Endodermal cell (in vitro differentiated cells): ENCODE data around the gene SLC9A4. TPM values are rescaled to one million over a fixed set of nuclear protein-coding genes. Genes with fewer than 3 reads are reported as not detected.

ENCODE experiments used
- DNase-seq: peaks from one replicate; pipeline ENCODE4 v3.0.0-alpha.2; 2017
- H3K27ac ChIP-seq: 2 replicates; pipeline ENCODE4 v1.5.1; 2013; ENCODE audit warnings: mild to moderate bottlenecking, low read depth, low read length, moderate library complexity
- H3K27me3 ChIP-seq: 2 replicates; pipeline ENCODE4 v1.6.1; 2013; ENCODE audit warnings: mild to moderate bottlenecking, low read length, moderate library complexity; ENCODE audit not compliant: insufficient read depth, control insufficient read depth, poor library complexity, severe bottlenecking
- H3K36me3 ChIP-seq: 2 replicates; pipeline ENCODE4 v1.7.0; 2013; ENCODE audit warnings: mild to moderate bottlenecking, low read length, moderate library complexity; ENCODE audit not compliant: control insufficient read depth, insufficient read depth
- H3K4me1 ChIP-seq: one replicate; pipeline ENCODE4 v1.7.0; 2013; ENCODE audit warnings: low read length; ENCODE audit not compliant: control insufficient read depth, insufficient read depth
- H3K4me3 ChIP-seq: 2 replicates; pipeline ENCODE4 v1.5.1; 2013; ENCODE audit warnings: mild to moderate bottlenecking, low read length, moderate library complexity
- H3K9ac ChIP-seq: 2 replicates; pipeline ENCODE4 v1.6.1; 2013; ENCODE audit warnings: mild to moderate bottlenecking, low read length, moderate library complexity; ENCODE audit not compliant: poor library complexity, severe bottlenecking; ENCODE audit errors: extremely low read depth
- H3K9me3 ChIP-seq: 2 replicates; pipeline ENCODE4 v1.6.1; 2013; ENCODE audit warnings: mild to moderate bottlenecking, low read length, moderate library complexity; ENCODE audit not compliant: control insufficient read depth
- H3K27ac Mint-ChIP-seq: 2 replicates; pipeline ENCODE4 v1.8.0; 2020; ENCODE audit warnings: mixed read lengths
- H3K27me3 Mint-ChIP-seq: 2 replicates; pipeline ENCODE4 v1.8.0; 2021; ENCODE audit warnings: mild to moderate bottlenecking, mixed read lengths; ENCODE audit not compliant: insufficient read depth
- H3K36me3 Mint-ChIP-seq: 2 replicates; pipeline ENCODE4 v1.8.0; 2020; ENCODE audit warnings: low read depth, mixed read lengths
- H3K4me1 Mint-ChIP-seq: 2 replicates; pipeline ENCODE4 v1.8.0; 2020; ENCODE audit warnings: mixed read lengths
- H3K4me3 Mint-ChIP-seq: 2 replicates; pipeline ENCODE4 v1.8.0; 2020; ENCODE audit warnings: mild to moderate bottlenecking, moderate library complexity, mixed read lengths
- H3K9me3 Mint-ChIP-seq: 2 replicates; pipeline ENCODE4 v1.8.0; 2020; ENCODE audit warnings: mild to moderate bottlenecking, mixed read lengths
- CTCF ChIP-seq: fragments of 200-600 bp; sonication (generic); conservative IDR thresholded peaks from 2 replicates; pipeline ENCODE4 v1.5.0; 2021; ENCODE audit warnings: antibody characterized with exemption, mild to moderate bottlenecking
- WGBS, 2 experiments: methylation state at CpG; one replicate each; pipeline versions ENCODE4 v1.1.5 to v1.1.7; 2013; ENCODE audit warnings: missing lambda C conversion rate in 2 of 2, mixed read lengths in 1 of 2; ENCODE audit not compliant: insufficient coverage in 1 of 2, insufficient read length in 1 of 2; 5-methylcytosine and 5-hydroxymethylcytosine counted together
- total RNA-seq, 2 donors: library from RNA; stranded (reverse); fragmentation: NEBNext Ultra II Directional in 1 of 2; extraction: Animal tissue kit (Norgen Biotek cat#: 25700) in 1 of 2; gene quantifications; 2 replicates in 1 of 2; 3 replicates in 1 of 2; pipeline ENCODE4 v1.2.1, GENCODE V29; 2021

Gene SLC9A4
- total RNA-seq, 2 donors from 2014 or later, result 0.07 TPM; not detected in 1

- no peak overlapping the region for H3K4me3 ChIP-seq
- no peaks in the 10 kb centered on the region for H3K4me1 ChIP-seq
- no peak overlapping the region for H3K9ac ChIP-seq
- no peak overlapping the region for H3K27ac ChIP-seq
- 85 to 100% methylated on average over 1 to 5 of the region's 5 CpGs for WGBS, 2 experiments
- peaks cover 21% of the 10 kb centered on the region for H3K27me3 Mint-ChIP-seq
- H3K4me3 Mint-ChIP-seq, result no peak overlapping the region
- DNase-seq, result no peak
- H3K9me3 ChIP-seq, result no peaks in the 10 kb centered on the region
- H3K4me1 Mint-ChIP-seq, result no peaks in the 10 kb centered on the region
- no peaks in the 10 kb centered on the region for H3K36me3 ChIP-seq
- no peak for TF ChIP-seq CTCF
- H3K27ac Mint-ChIP-seq, result no peak overlapping the region
- H3K27me3 ChIP-seq, result peaks cover 8% of the 10 kb centered on the region
- H3K9me3 Mint-ChIP-seq, result no peaks in the 10 kb centered on the region
- H3K36me3 Mint-ChIP-seq, result no peaks in the 10 kb centered on the region
Observed at GRCh38 chr2:102425441-102426132, 47.4 kb upstream of the SLC9A4 start.

DNA sequence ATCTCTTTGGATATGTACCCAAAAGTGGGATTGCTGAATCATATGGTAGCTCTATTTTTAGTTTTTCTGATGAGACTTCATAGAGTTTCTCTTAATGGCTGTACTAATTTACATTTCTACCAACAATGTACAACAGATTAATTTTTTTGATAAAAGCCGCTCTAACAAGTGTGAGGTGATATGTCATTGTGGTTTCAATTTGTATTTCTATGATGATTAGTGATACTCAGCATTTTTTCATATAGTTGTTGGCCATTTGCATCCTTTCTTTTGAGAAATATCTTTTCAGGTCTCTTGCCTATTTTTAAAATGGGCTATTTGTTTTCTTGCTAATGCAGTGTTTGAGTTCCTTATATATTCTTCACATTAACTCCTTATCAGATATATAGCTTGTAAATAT lies 45.8 kb upstream of the SLC9A4 start:
- no peaks in the 10 kb centered on the region for H3K9me3 Mint-ChIP-seq
- Histone ChIP-seq H3K27ac (no peak overlapping the region), H3K9me3 (no peaks in the 10 kb centered on the region), H3K4me1 (no peaks in the 10 kb centered on the region), H3K4me3 (no peak overlapping the region), H3K36me3 (no peaks in the 10 kb centered on the region), H3K27me3 (peaks cover 8% of the 10 kb centered on the region), H3K9ac (no peak overlapping the region)
- no peaks in the 10 kb centered on the region for H3K36me3 Mint-ChIP-seq
- H3K4me1 Mint-ChIP-seq, result no peaks in the 10 kb centered on the region
- 0% methylated on average over 1 of the region's 1 CpG; no CpG with 5 or more reads in 1 of the 2 experiments for WGBS, 2 experiments
- peaks cover 9% of the 10 kb centered on the region for H3K27me3 Mint-ChIP-seq
- TF ChIP-seq CTCF, result no peak
- DNase-seq, result no peak
- H3K4me3 Mint-ChIP-seq, result no peak overlapping the region
- no peak overlapping the region for H3K27ac Mint-ChIP-seq

- TF ChIP-seq CTCF, result no peak
- H3K9me3 ChIP-seq, result no peaks in the 10 kb centered on the region
- no peaks in the 10 kb centered on the region for H3K27me3 Mint-ChIP-seq
- H3K4me1 Mint-ChIP-seq, result no peaks in the 10 kb centered on the region
- WGBS, 2 experiments, result 89 to 91% methylated on average over 1 of the region's 2 CpGs
- DNase-seq, result no peak
- no peak overlapping the region for H3K4me3 Mint-ChIP-seq
- H3K9me3 Mint-ChIP-seq, result no peaks in the 10 kb centered on the region
- H3K27ac ChIP-seq, result no peak overlapping the region
- H3K36me3 ChIP-seq, result no peaks in the 10 kb centered on the region
- H3K9ac ChIP-seq, result no peak overlapping the region
- no peak overlapping the region for H3K4me3 ChIP-seq
- no peaks in the 10 kb centered on the region for H3K36me3 Mint-ChIP-seq
- peaks cover 8% of the 10 kb centered on the region for H3K27me3 ChIP-seq
- H3K27ac Mint-ChIP-seq, result no peak overlapping the region
- no peaks in the 10 kb centered on the region for H3K4me1 ChIP-seq
Observed at GRCh38 chr2:102428573-102428972, 44.5 kb upstream of the SLC9A4 start.
